Measurements from ENCODE around the gene DLGAP5. TPM values are rescaled to one million over a fixed set of nuclear protein-coding genes. Genes with fewer than 3 reads are reported as not detected.

The DLGAP5 gene
- total RNA-seq, 8 experiments from 2014 or later: 0.10 to 48.5 (median 2.7) TPM

- H3K4me3 ChIP-seq: no peak overlapping the region
- 0 to 94% (median 68%) methylated on average over 2 of the region's 2 CpGs; no CpG with 5 or more reads in 1 of the 10 experiments for WGBS, 10 experiments
- H3K4me1 ChIP-seq (replicated peaks in 1 of 2): no peaks in the 10 kb centered on the region
- in situ Hi-C loops (cut with MboI; ENCODE audit: low pct_unique_long_range_greater_than_20kb in 2 of 9, low sequenced_read_pairs in 9 of 9, unreplicated experiment in 9 of 9): no loop called here
- H3K27ac ChIP-seq: no peak overlapping the region
- ATAC-seq (replicated peaks in 6 of 8): peak in 1 of 8 experiments; percentile 59
Measured at GRCh38 chr14:55206175-55206693, 14.8 kb upstream of the DLGAP5 start.

- no peak for ATAC-seq (replicated peaks in 6 of 8)
- Histone ChIP-seq H3K4me3 (no peak overlapping the region), H3K27ac (no peak overlapping the region), H3K4me1 (replicated peaks in 1 of 2) (peaks cover 0 to 3% of the 10 kb centered on the region in 2 donors)
- in situ Hi-C loops (cut with MboI; ENCODE audit: low pct_unique_long_range_greater_than_20kb in 2 of 9, low sequenced_read_pairs in 9 of 9, unreplicated experiment in 9 of 9): no loop called here
- WGBS, 10 experiments: 70 to 96% (median 90%) methylated on average over 1 to 12 of the region's 17 CpGs
Measured at GRCh38 chr14:55201219-55202101, 10.1 kb upstream of the DLGAP5 start.

GRCh38 chr14:55200651-55201050 is 9.3 kb upstream of the DLGAP5 start:
- H3K27ac ChIP-seq: no peak overlapping the region
- no peak overlapping the region for H3K4me3 ChIP-seq
- H3K4me1 ChIP-seq (replicated peaks in 1 of 2): peaks cover 0 to 3% of the 10 kb centered on the region in 2 donors
- 40 to 95% (median 83%) methylated on average over 1 to 3 of the region's 3 CpGs; no CpG with 5 or more reads in 3 of the 10 experiments for WGBS, 10 experiments
- in situ Hi-C loops (cut with MboI; ENCODE audit: low pct_unique_long_range_greater_than_20kb in 2 of 9, low sequenced_read_pairs in 9 of 9, unreplicated experiment in 9 of 9): no loop called here
- no peak for ATAC-seq (replicated peaks in 6 of 8)

GRCh38 chr14:55198749-55199148 is 7.4 kb upstream of the DLGAP5 start:
- Histone ChIP-seq H3K4me3 (no peak overlapping the region), H3K27ac (no peak overlapping the region), H3K4me1 (replicated peaks in 1 of 2) (peaks cover 0 to 3% of the 10 kb centered on the region in 2 donors)
- in situ Hi-C loops (cut with MboI; ENCODE audit: low pct_unique_long_range_greater_than_20kb in 2 of 9, low sequenced_read_pairs in 9 of 9, unreplicated experiment in 9 of 9): no loop called here
- peak in 2 of 8 experiments; percentile 54 to 57 for ATAC-seq (replicated peaks in 6 of 8)
- WGBS, 10 experiments: 14 to 100% (median 94%) methylated on average over 1 to 2 of the region's 2 CpGs; no CpG with 5 or more reads in 1 of the 10 experiments

- WGBS, 10 experiments: 20 to 100% (median 86%) methylated on average over 1 to 3 of the region's 5 CpGs; no CpG with 5 or more reads in 3 of the 10 experiments
- in situ Hi-C loops (cut with MboI; ENCODE audit: low pct_unique_long_range_greater_than_20kb in 2 of 9, low sequenced_read_pairs in 9 of 9, unreplicated experiment in 9 of 9): no loop called here
- H3K27ac ChIP-seq: no peak overlapping the region
- no peak for ATAC-seq (replicated peaks in 6 of 8)
- H3K4me3 ChIP-seq: no peak overlapping the region
- H3K4me1 ChIP-seq (replicated peaks in 1 of 2): peaks cover 0 to 2% of the 10 kb centered on the region in 2 donors
Measured at GRCh38 chr14:55194656-55195355, 3.4 kb upstream of the DLGAP5 start.

GRCh38 chr14:55192054-55192621 is 753 bp upstream of the DLGAP5 start:
- Histone ChIP-seq H3K4me3 (peak overlapping the region; percentile 42 to 61 (median 52)), H3K4me1 (replicated peaks in 1 of 2) (peaks cover 0 to 2% of the 10 kb centered on the region in 2 donors), H3K27ac (peak overlapping the region; percentile 49 to 52)
- in situ Hi-C loops (cut with MboI; ENCODE audit: low pct_unique_long_range_greater_than_20kb in 2 of 9, low sequenced_read_pairs in 9 of 9, unreplicated experiment in 9 of 9): no loop called here
- ATAC-seq (replicated peaks in 6 of 8): no peak
- WGBS, 10 experiments: 54 to 98% (median 68%) methylated on average over 6 to 11 of the region's 11 CpGs; no CpG with 5 or more reads in 1 of the 10 experiments

GRCh38 chr14:55190906-55191202 is 531 bp downstream of the DLGAP5 start:
- peak overlapping the region; percentile 42 to 61 (median 52) for H3K4me3 ChIP-seq
- H3K27ac ChIP-seq: no peak overlapping the region
- in situ Hi-C loops (cut with MboI; ENCODE audit: low pct_unique_long_range_greater_than_20kb in 2 of 9, low sequenced_read_pairs in 9 of 9, unreplicated experiment in 9 of 9): no loop called here
- H3K4me1 ChIP-seq (replicated peaks in 1 of 2): peaks cover 0 to 2% of the 10 kb centered on the region in 2 donors
- peak in 1 of 8 experiments; percentile 4 for ATAC-seq (replicated peaks in 6 of 8)
- 0 to 19% (median 0%) methylated on average over 2 to 7 of the region's 8 CpGs; no CpG with 5 or more reads in 1 of the 10 experiments for WGBS, 10 experiments

GRCh38 chr14:55188686-55189295 is 2.6 kb downstream of the DLGAP5 start:
- 86 to 100% (median 98%) methylated on average over 1 to 4 of the region's 4 CpGs for WGBS, 10 experiments
- in situ Hi-C loops (cut with MboI; ENCODE audit: low pct_unique_long_range_greater_than_20kb in 2 of 9, low sequenced_read_pairs in 9 of 9, unreplicated experiment in 9 of 9): no loop called here
- H3K4me3 ChIP-seq: no peak overlapping the region

GRCh38 chr14:55180434-55180833 is 11.0 kb downstream of the DLGAP5 start:
- Histone ChIP-seq H3K27ac (no peak overlapping the region), H3K4me3 (no peak overlapping the region), H3K4me1 (replicated peaks in 1 of 2) (no peaks in the 10 kb centered on the region)
- in situ Hi-C loops (cut with MboI; ENCODE audit: low pct_unique_long_range_greater_than_20kb in 2 of 9, low sequenced_read_pairs in 9 of 9, unreplicated experiment in 9 of 9): no loop called here
- WGBS, 10 experiments: 92 to 100% (median 100%) methylated on average over 1 to 4 of the region's 4 CpGs; no CpG with 5 or more reads in 4 of the 10 experiments
- ATAC-seq (replicated peaks in 6 of 8): no peak

More at GRCh38 chr14:55188686-55189295, 2.6 kb downstream of the DLGAP5 start:
- Histone ChIP-seq H3K4me1 (replicated peaks in 1 of 2) (peaks cover 0 to 2% of the 10 kb centered on the region in 2 donors), H3K27ac (no peak overlapping the region)
- no peak for ATAC-seq (replicated peaks in 6 of 8)

- H3K27ac ChIP-seq: no peak overlapping the region
- 83 to 100% (median 90%) methylated on average over 2 of the region's 2 CpGs; no CpG with 5 or more reads in 2 of the 10 experiments for WGBS, 10 experiments
Measured at GRCh38 chr14:55180006-55180405, 11.4 kb downstream of the DLGAP5 start.

GRCh38 chr14:55170526-55170925 is 20.9 kb downstream of the DLGAP5 start:
- 42 to 100% (median 80%) methylated on average over 1 to 2 of the region's 2 CpGs; no CpG with 5 or more reads in 1 of the 10 experiments for WGBS, 10 experiments
- no peaks in the 10 kb centered on the region for H3K4me1 ChIP-seq (replicated peaks in 1 of 2)
- in situ Hi-C loops (cut with MboI; ENCODE audit: low pct_unique_long_range_greater_than_20kb in 2 of 9, low sequenced_read_pairs in 9 of 9, unreplicated experiment in 9 of 9): no loop called here
- no peak overlapping the region for H3K4me3 ChIP-seq
- no peak for ATAC-seq (replicated peaks in 6 of 8)
- H3K27ac ChIP-seq: no peak overlapping the region

More at GRCh38 chr14:55180006-55180405, 11.4 kb downstream of the DLGAP5 start:
- ATAC-seq (replicated peaks in 6 of 8): no peak
- in situ Hi-C loops (cut with MboI; ENCODE audit: low pct_unique_long_range_greater_than_20kb in 2 of 9, low sequenced_read_pairs in 9 of 9, unreplicated experiment in 9 of 9): no loop called here
- Histone ChIP-seq H3K4me3 (no peak overlapping the region), H3K4me1 (replicated peaks in 1 of 2) (no peaks in the 10 kb centered on the region)

GRCh38 chr14:55160989-55161388 is 30.4 kb downstream of the DLGAP5 start:
- no peak overlapping the region for H3K4me3 ChIP-seq
- in situ Hi-C loops (cut with MboI; ENCODE audit: low pct_unique_long_range_greater_than_20kb in 2 of 9, low sequenced_read_pairs in 9 of 9, unreplicated experiment in 9 of 9): loop anchor here in 2 of 9 experiments (10.0 kb wide), 1 partner anchor 76 kb away; no protein-coding TSS in a partner anchor
- ATAC-seq (replicated peaks in 6 of 8): peak; percentile 56 to 75 (median 67)
- H3K27ac ChIP-seq: no peak overlapping the region
- H3K4me1 ChIP-seq (replicated peaks in 1 of 2): no peaks in the 10 kb centered on the region

Data from motor neuron (in vitro differentiated cells).